ENCODE measurements around the gene STK32C. TPM values are rescaled to one million over a fixed set of nuclear protein-coding genes. Genes with fewer than 3 reads are reported as not detected.

The STK32C gene
- total RNA-seq, 1 donor: 6.7 TPM

- TF ChIP-seq, protein P1, sequence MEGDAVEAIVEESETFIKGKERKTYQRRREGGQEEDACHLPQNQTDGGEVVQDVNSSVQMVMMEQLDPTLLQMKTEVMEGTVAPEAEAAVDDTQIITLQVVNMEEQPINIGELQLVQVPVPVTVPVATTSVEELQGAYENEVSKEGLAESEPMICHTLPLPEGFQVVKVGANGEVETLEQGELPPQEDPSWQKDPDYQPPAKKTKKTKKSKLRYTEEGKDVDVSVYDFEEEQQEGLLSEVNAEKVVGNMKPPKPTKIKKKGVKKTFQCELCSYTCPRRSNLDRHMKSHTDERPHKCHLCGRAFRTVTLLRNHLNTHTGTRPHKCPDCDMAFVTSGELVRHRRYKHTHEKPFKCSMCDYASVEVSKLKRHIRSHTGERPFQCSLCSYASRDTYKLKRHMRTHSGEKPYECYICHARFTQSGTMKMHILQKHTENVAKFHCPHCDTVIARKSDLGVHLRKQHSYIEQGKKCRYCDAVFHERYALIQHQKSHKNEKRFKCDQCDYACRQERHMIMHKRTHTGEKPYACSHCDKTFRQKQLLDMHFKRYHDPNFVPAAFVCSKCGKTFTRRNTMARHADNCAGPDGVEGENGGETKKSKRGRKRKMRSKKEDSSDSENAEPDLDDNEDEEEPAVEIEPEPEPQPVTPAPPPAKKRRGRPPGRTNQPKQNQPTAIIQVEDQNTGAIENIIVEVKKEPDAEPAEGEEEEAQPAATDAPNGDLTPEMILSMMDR (IDR thresholded peaks at IDR 0.05; ENCODE audit: insufficient read depth, low read length): no peak
- no peak overlapping the region for H3K4me3 ChIP-seq (ENCODE audit: low read depth, low read length)
- no peak for DNase-seq (ENCODE audit: low read depth)
Observed at GRCh38 chr10:132211246-132211645, 96.5 kb downstream of the STK32C start.

GRCh38 chr10:132210766-132211165 is 97.0 kb downstream of the STK32C start:
- no peak for DNase-seq (ENCODE audit: low read depth)
- TF ChIP-seq, protein P1 (IDR thresholded peaks at IDR 0.05; ENCODE audit: insufficient read depth, low read length): no peak
- H3K4me3 ChIP-seq (ENCODE audit: low read depth, low read length): no peak overlapping the region

GRCh38 chr10:132209978-132210530 is 97.7 kb downstream of the STK32C start:
- DNase-seq (ENCODE audit: low read depth): no peak
- no peak overlapping the region for H3K4me3 ChIP-seq (ENCODE audit: low read depth, low read length)
- TF ChIP-seq, protein P1 (IDR thresholded peaks at IDR 0.05; ENCODE audit: insufficient read depth, low read length): no peak

DNA sequence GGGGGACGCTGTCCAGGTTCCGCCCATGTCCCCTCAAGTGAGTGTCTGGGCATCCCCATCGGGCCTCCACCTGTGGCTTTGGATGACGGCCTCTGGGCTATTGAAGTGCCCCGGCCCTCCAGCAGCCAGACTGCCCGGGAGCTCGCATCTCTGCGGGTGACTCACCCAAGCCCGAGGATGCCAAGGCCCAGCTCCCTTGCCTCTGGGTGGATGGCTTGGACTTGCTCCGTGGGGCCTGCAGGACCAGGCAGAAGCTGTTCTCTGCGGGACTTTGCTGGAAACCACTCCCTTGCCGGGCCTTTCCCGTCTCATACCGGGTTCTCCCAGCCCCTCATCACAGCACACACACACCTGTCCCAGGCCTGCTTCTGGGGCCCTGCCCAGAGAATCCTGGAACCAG is 98.6 kb downstream of the STK32C start:
- TF ChIP-seq, protein P1 (IDR thresholded peaks at IDR 0.05; ENCODE audit: insufficient read depth, low read length): no peak
- peak; percentile 17 for DNase-seq (ENCODE audit: low read depth)
- no peak overlapping the region for H3K4me3 ChIP-seq (ENCODE audit: low read depth, low read length)

GRCh38 chr10:132208462-132209050 is 99.2 kb downstream of the STK32C start:
- no peak for DNase-seq (ENCODE audit: low read depth)
- TF ChIP-seq, protein P1 (IDR thresholded peaks at IDR 0.05; ENCODE audit: insufficient read depth, low read length): no peak

GRCh38 chr10:132207536-132208461 is 100.0 kb downstream of the STK32C start:
- DNase-seq (ENCODE audit: low read depth): no peak
- H3K4me3 ChIP-seq (ENCODE audit: low read depth, low read length): no peak overlapping the region
- TF ChIP-seq, protein P1 (IDR thresholded peaks at IDR 0.05; ENCODE audit: insufficient read depth, low read length): no peak

More at GRCh38 chr10:132208462-132209050, 99.2 kb downstream of the STK32C start:
- H3K4me3 ChIP-seq (ENCODE audit: low read depth, low read length): no peak overlapping the region
